ENCODE measurements around the gene PFDN4.

DNA sequence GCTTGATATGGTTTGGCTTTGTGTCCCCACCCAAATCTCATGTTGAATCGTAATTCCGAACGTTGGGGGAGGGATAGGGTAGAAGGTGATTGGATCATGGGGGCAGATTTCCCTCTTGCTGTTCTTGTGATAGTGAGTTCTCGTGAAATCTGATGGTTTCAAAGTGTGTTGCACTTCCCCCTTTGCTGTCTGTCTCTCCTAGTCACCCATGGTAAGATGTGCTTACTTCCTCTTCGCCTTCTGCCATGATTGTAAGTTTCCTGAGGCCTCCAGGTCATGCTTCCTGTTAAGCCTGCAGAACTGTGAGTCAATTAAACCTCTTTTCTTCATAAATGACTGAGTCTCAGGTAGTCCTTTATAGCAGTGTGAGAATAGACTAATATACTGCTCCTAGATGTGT is 19.9 kb downstream of the PFDN4 start:
- TF ChIP-seq SPI1 (IDR thresholded peaks at IDR 0.05; ENCODE audit: low read depth, low read length) (0 out of 2 replicates have a peak, but pooled peaks have one; percentile 26), POLR2AphosphoS5 (IDR thresholded peaks at IDR 0.05; ENCODE audit: low read depth, low read length) (no peak)

All from GM12891 (cell line).